ENCODE results near the gene C11orf91.

DNA sequence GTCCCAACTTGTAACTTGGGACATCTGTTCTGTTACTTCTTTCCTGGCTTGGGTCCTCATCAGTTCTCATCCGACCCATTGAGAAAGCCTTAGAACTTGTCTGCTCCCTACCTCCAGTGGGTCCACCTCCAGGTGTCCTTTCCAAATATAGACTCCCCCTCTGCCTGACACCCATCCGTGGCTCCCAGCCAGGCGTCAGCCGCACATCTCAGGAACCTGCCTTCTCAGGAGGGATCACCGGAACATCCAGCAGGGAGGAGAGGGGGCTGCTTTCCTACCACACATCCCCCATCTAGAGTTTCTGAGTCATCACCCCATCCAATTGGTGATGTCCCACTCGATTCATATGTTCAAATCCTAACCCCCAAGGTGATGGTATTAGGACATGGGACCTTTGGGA is 36.5 kb downstream of the C11orf91 start:
- TF ChIP-seq, protein P1, sequence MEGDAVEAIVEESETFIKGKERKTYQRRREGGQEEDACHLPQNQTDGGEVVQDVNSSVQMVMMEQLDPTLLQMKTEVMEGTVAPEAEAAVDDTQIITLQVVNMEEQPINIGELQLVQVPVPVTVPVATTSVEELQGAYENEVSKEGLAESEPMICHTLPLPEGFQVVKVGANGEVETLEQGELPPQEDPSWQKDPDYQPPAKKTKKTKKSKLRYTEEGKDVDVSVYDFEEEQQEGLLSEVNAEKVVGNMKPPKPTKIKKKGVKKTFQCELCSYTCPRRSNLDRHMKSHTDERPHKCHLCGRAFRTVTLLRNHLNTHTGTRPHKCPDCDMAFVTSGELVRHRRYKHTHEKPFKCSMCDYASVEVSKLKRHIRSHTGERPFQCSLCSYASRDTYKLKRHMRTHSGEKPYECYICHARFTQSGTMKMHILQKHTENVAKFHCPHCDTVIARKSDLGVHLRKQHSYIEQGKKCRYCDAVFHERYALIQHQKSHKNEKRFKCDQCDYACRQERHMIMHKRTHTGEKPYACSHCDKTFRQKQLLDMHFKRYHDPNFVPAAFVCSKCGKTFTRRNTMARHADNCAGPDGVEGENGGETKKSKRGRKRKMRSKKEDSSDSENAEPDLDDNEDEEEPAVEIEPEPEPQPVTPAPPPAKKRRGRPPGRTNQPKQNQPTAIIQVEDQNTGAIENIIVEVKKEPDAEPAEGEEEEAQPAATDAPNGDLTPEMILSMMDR (conservative IDR thresholded peaks at IDR 0.05; ENCODE audit: low read depth, low read length): no peak
- TF ChIP-seq POLR2A (IDR thresholded peaks at IDR 0.05; ENCODE audit: low read depth, low read length) (no peak), FOS (IDR thresholded peaks at IDR 0.05; ENCODE audit: low read depth, low read length) (no peak)

Measured in IMR-90 (cell line).